GM12878 (cell line): ENCODE data around the gene AIF1. TPM values are rescaled to one million over a fixed set of nuclear protein-coding genes. Genes with fewer than 3 reads are reported as not detected.

Experiments
- BACH1 ChIP-seq: fragments of 450-650 bp; IDR thresholded peaks from 2 replicates; pipeline ENCODE4 v1.6.1; 2017; ENCODE audit warnings: mild to moderate bottlenecking, borderline replicate concordance
- CEBPB ChIP-seq, 2 experiments: fragments of 150-350 bp in 1 of 2; IDR thresholded peaks; 2 replicates each; pipeline ENCODE4 v1.6.1; 2012 to 2014; ENCODE audit warnings: low read depth in 2 of 2, low read length in 2 of 2, borderline replicate concordance in 1 of 2, inconsistent platforms in 1 of 2
- FOS ChIP-seq: IDR thresholded peaks from 3 replicates; pipeline ENCODE4 v1.6.1; 2011; ENCODE audit warnings: borderline replicate concordance; ENCODE audit not compliant: insufficient read length; ENCODE audit errors: extremely low read depth
- MYB ChIP-seq: fragments of 150-350 bp; IDR thresholded peaks from 2 replicates; pipeline ENCODE4 v1.6.1; 2014; ENCODE audit warnings: mild to moderate bottlenecking, low read depth, low read length, borderline replicate concordance
- ZBED1 ChIP-seq: IDR thresholded peaks from 2 replicates; pipeline ENCODE4 v1.6.1; 2016; ENCODE audit warnings: borderline replicate concordance
- polyA plus RNA-seq, 11 experiments: library from polyadenylated mRNA; depleted of rRNA in 4 of 11; unstranded in 6 of 11; stranded (reverse) in 5 of 11; fragments of >200 nt; fragmentation: Nextera tagmentation in 4 of 11; fragmentation: Illumina TruSeq in 1 of 11; extraction: Ambion mirVana in 4 of 11; extraction: Trizol in 1 of 11; gene quantifications; 1 replicate in 1 of 11; 2 replicates in 10 of 11; pipeline versions ENCODE4 v1.2.1 to v1.2.3, GENCODE V29; 2011 to 2016; ENCODE audit warnings: inconsistent platforms in 2 of 11, missing spikeins in 2 of 11, low read depth in 1 of 11
- total RNA-seq, 4 experiments: library from RNA; depleted of rRNA in 3 of 4; stranded (reverse); fragments of >200 nt in 3 of 4; fragmentation: Illumina TruSeq in 1 of 4; extraction: Trizol in 1 of 4; gene quantifications; 2 replicates each; pipeline versions ENCODE4 v1.2.1 to v1.2.3, GENCODE V29; 2013 to 2021
- TF ChIP-seq, protein P1 (sequence below): IDR thresholded peaks from 2 replicates; pipeline ENCODE4 v1.6.1; 2012; ENCODE audit warnings: improper control_type of control experiment, low read depth, low read length; ENCODE audit not compliant: insufficient replicate concordance
- TF ChIP-seq, protein P2 (sequence below): fragments of 450-650 bp; IDR thresholded peaks from 2 replicates; pipeline ENCODE4 v1.6.1; 2017; ENCODE audit warnings: mild to moderate bottlenecking, moderate library complexity
- TF ChIP-seq, protein P3 (sequence below), 3 experiments: IDR thresholded peaks in 2 of 3; conservative IDR thresholded peaks in 1 of 3; 2 replicates each; pipeline ENCODE4 v1.5.1; 2011; ENCODE audit warnings: low read depth in 3 of 3, low read length in 3 of 3, mild to moderate bottlenecking in 3 of 3, control low read depth in 2 of 3, moderate library complexity in 2 of 3, inconsistent platforms in 1 of 3, mixed read lengths in 1 of 3; ENCODE audit not compliant: control insufficient read depth in 2 of 3, insufficient read depth in 1 of 3; ENCODE audit errors: extremely low read depth in 1 of 3
- TF ChIP-seq, protein P4 (sequence below): fragments of 450-650 bp; IDR thresholded peaks from 2 replicates; pipeline ENCODE4 v1.6.1; 2016; ENCODE audit warnings: mild to moderate bottlenecking
- TF ChIP-seq, protein P5 (sequence below): fragments of 450-650 bp; conservative IDR thresholded peaks from 2 replicates; pipeline ENCODE4 v1.6.1; 2017; ENCODE audit warnings: mild to moderate bottlenecking, moderate library complexity

The AIF1 gene
- total and polyA plus RNA-seq, 10 of the 15 experiments (the other 5 are each of a cell fraction or from before 2014, with no cell fraction given): 1.9 to 256 (median 134) TPM

DNA sequence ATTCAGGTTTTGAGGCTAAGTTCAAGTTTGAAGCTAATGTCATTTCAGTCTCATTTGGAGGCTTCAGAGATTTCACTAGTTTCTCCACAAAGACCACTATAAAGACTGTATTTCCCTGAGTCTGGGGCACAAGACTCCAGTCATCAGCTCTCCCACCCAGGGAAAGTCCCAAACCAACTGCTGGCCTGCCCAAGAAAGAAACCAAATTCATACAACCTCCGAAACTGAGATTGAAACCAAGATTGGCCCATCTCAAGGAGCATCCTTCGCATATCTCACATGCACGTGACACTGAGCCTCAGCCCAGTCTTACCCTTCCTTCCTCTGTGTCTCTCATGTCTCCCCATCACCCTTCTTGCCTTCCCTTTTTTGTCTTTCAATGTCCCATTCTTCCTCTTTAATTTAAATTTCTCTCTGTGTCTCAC is 46.5 kb upstream of the AIF1 start (continued):
- TF ChIP-seq, protein P1, sequence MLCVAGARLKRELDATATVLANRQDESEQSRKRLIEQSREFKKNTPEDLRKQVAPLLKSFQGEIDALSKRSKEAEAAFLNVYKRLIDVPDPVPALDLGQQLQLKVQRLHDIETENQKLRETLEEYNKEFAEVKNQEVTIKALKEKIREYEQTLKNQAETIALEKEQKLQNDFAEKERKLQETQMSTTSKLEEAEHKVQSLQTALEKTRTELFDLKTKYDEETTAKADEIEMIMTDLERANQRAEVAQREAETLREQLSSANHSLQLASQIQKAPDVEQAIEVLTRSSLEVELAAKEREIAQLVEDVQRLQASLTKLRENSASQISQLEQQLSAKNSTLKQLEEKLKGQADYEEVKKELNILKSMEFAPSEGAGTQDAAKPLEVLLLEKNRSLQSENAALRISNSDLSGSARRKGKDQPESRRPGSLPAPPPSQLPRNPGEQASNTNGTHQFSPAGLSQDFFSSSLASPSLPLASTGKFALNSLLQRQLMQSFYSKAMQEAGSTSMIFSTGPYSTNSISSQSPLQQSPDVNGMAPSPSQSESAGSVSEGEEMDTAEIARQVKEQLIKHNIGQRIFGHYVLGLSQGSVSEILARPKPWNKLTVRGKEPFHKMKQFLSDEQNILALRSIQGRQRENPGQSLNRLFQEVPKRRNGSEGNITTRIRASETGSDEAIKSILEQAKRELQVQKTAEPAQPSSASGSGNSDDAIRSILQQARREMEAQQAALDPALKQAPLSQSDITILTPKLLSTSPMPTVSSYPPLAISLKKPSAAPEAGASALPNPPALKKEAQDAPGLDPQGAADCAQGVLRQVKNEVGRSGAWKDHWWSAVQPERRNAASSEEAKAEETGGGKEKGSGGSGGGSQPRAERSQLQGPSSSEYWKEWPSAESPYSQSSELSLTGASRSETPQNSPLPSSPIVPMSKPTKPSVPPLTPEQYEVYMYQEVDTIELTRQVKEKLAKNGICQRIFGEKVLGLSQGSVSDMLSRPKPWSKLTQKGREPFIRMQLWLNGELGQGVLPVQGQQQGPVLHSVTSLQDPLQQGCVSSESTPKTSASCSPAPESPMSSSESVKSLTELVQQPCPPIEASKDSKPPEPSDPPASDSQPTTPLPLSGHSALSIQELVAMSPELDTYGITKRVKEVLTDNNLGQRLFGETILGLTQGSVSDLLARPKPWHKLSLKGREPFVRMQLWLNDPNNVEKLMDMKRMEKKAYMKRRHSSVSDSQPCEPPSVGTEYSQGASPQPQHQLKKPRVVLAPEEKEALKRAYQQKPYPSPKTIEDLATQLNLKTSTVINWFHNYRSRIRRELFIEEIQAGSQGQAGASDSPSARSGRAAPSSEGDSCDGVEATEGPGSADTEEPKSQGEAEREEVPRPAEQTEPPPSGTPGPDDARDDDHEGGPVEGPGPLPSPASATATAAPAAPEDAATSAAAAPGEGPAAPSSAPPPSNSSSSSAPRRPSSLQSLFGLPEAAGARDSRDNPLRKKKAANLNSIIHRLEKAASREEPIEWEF: no peak
- peak; percentile 83; the same call in 1 of the 2 replicates for TF ChIP-seq ZBED1
- no peak for TF ChIP-seq FOS
- TF ChIP-seq, protein P2, sequence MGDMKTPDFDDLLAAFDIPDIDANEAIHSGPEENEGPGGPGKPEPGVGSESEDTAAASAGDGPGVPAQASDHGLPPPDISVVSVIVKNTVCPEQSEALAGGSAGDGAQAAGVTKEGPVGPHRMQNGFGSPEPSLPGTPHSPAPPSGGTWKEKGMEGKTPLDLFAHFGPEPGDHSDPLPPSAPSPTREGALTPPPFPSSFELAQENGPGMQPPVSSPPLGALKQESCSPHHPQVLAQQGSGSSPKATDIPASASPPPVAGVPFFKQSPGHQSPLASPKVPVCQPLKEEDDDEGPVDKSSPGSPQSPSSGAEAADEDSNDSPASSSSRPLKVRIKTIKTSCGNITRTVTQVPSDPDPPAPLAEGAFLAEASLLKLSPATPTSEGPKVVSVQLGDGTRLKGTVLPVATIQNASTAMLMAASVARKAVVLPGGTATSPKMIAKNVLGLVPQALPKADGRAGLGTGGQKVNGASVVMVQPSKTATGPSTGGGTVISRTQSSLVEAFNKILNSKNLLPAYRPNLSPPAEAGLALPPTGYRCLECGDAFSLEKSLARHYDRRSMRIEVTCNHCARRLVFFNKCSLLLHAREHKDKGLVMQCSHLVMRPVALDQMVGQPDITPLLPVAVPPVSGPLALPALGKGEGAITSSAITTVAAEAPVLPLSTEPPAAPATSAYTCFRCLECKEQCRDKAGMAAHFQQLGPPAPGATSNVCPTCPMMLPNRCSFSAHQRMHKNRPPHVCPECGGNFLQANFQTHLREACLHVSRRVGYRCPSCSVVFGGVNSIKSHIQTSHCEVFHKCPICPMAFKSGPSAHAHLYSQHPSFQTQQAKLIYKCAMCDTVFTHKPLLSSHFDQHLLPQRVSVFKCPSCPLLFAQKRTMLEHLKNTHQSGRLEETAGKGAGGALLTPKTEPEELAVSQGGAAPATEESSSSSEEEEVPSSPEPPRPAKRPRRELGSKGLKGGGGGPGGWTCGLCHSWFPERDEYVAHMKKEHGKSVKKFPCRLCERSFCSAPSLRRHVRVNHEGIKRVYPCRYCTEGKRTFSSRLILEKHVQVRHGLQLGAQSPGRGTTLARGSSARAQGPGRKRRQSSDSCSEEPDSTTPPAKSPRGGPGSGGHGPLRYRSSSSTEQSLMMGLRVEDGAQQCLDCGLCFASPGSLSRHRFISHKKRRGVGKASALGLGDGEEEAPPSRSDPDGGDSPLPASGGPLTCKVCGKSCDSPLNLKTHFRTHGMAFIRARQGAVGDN: peak; percentile 82
- TF ChIP-seq CEBPB (IDR thresholded peaks at IDR 0.05; ENCODE audit: borderline replicate concordance in 1 of 2, low read depth in 2 of 2, low read length in 2 of 2): no peak
- TF ChIP-seq, protein P3, sequence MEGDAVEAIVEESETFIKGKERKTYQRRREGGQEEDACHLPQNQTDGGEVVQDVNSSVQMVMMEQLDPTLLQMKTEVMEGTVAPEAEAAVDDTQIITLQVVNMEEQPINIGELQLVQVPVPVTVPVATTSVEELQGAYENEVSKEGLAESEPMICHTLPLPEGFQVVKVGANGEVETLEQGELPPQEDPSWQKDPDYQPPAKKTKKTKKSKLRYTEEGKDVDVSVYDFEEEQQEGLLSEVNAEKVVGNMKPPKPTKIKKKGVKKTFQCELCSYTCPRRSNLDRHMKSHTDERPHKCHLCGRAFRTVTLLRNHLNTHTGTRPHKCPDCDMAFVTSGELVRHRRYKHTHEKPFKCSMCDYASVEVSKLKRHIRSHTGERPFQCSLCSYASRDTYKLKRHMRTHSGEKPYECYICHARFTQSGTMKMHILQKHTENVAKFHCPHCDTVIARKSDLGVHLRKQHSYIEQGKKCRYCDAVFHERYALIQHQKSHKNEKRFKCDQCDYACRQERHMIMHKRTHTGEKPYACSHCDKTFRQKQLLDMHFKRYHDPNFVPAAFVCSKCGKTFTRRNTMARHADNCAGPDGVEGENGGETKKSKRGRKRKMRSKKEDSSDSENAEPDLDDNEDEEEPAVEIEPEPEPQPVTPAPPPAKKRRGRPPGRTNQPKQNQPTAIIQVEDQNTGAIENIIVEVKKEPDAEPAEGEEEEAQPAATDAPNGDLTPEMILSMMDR (IDR thresholded peaks at IDR 0.05 in 2 of 3, conservative IDR thresholded peaks at IDR 0.05 in 1 of 3; ENCODE audit: control insufficient read depth in 2 of 3, extremely low read depth in 1 of 3, insufficient read depth in 1 of 3, low read depth in 3 of 3, low read length in 3 of 3): no peak
- TF ChIP-seq BACH1: peak; percentile 25; the same call in 1 of the 2 replicates
- TF ChIP-seq, protein P4, sequence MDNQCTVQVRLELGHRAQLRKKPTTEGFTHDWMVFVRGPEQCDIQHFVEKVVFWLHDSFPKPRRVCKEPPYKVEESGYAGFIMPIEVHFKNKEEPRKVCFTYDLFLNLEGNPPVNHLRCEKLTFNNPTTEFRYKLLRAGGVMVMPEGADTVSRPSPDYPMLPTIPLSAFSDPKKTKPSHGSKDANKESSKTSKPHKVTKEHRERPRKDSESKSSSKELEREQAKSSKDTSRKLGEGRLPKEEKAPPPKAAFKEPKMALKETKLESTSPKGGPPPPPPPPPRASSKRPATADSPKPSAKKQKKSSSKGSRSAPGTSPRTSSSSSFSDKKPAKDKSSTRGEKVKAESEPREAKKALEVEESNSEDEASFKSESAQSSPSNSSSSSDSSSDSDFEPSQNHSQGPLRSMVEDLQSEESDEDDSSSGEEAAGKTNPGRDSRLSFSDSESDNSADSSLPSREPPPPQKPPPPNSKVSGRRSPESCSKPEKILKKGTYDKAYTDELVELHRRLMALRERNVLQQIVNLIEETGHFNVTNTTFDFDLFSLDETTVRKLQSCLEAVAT: 0 out of 2 replicates have a peak, but pooled peaks have one; percentile 61
- TF ChIP-seq, protein P5, sequence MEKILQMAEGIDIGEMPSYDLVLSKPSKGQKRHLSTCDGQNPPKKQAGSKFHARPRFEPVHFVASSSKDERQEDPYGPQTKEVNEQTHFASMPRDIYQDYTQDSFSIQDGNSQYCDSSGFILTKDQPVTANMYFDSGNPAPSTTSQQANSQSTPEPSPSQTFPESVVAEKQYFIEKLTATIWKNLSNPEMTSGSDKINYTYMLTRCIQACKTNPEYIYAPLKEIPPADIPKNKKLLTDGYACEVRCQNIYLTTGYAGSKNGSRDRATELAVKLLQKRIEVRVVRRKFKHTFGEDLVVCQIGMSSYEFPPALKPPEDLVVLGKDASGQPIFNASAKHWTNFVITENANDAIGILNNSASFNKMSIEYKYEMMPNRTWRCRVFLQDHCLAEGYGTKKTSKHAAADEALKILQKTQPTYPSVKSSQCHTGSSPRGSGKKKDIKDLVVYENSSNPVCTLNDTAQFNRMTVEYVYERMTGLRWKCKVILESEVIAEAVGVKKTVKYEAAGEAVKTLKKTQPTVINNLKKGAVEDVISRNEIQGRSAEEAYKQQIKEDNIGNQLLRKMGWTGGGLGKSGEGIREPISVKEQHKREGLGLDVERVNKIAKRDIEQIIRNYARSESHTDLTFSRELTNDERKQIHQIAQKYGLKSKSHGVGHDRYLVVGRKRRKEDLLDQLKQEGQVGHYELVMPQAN: no peak
- peak; percentile 82; the same call in 1 of the 2 replicates for TF ChIP-seq MYB
